ENCODE data around the gene SPATA25. TPM values are rescaled to one million over a fixed set of nuclear protein-coding genes. Genes with fewer than 3 reads are reported as not detected.

Gene SPATA25
- total and polyA plus RNA-seq, 2 experiments from 2014 or later = 7.4 to 42.8 TPM

GRCh38 chr20:45899046-45899835 is 11.8 kb upstream of the SPATA25 start:
- no peak for DNase-seq (ENCODE audit: low read depth in 1 of 2, low spot score in 1 of 2)
- Histone ChIP-seq H3K4me3 (no peak overlapping the region), H3K4me1 (ENCODE audit: low read depth) (no peaks in the 10 kb centered on the region), H3K9me3 (ENCODE audit: low read depth) (no peaks in the 10 kb centered on the region), H3K36me3 (peaks cover 63% of the 10 kb centered on the region), H3K27me3 (no peaks in the 10 kb centered on the region), H3K27ac (no peak overlapping the region)
- no peak for TF ChIP-seq CTCF (IDR thresholded peaks at IDR 0.05; ENCODE audit: low read depth, low read length)

GRCh38 chr20:45898285-45898684 is 10.9 kb upstream of the SPATA25 start:
- Histone ChIP-seq H3K4me3 (no peak overlapping the region), H3K9me3 (ENCODE audit: low read depth) (no peaks in the 10 kb centered on the region), H3K27ac (no peak overlapping the region), H3K4me1 (ENCODE audit: low read depth) (no peaks in the 10 kb centered on the region), H3K27me3 (no peaks in the 10 kb centered on the region), H3K36me3 (peaks cover 64% of the 10 kb centered on the region)
- no peak for TF ChIP-seq CTCF (IDR thresholded peaks at IDR 0.05; ENCODE audit: low read depth, low read length)
- DNase-seq (ENCODE audit: low read depth in 1 of 2, low spot score in 1 of 2) = no peak

- H3K4me1 ChIP-seq (ENCODE audit: low read depth) = no peaks in the 10 kb centered on the region
- H3K36me3 ChIP-seq = peaks cover 64% of the 10 kb centered on the region
- no peaks in the 10 kb centered on the region for H3K9me3 ChIP-seq (ENCODE audit: low read depth)
- H3K27ac ChIP-seq = no peak overlapping the region
- no peak overlapping the region for H3K4me3 ChIP-seq
- no peaks in the 10 kb centered on the region for H3K27me3 ChIP-seq
- no peak for DNase-seq (ENCODE audit: low read depth in 1 of 2, low spot score in 1 of 2)
- TF ChIP-seq CTCF (IDR thresholded peaks at IDR 0.05; ENCODE audit: low read depth, low read length) = no peak
Measured at GRCh38 chr20:45897692-45898091, 10.3 kb upstream of the SPATA25 start.

- TF ChIP-seq CTCF (IDR thresholded peaks at IDR 0.05; ENCODE audit: low read depth, low read length) = no peak
- no peaks in the 10 kb centered on the region for H3K4me1 ChIP-seq (ENCODE audit: low read depth)
- no peaks in the 10 kb centered on the region for H3K9me3 ChIP-seq (ENCODE audit: low read depth)
- DNase-seq (ENCODE audit: low read depth in 1 of 2, low spot score in 1 of 2) = no peak
- no peak overlapping the region for H3K4me3 ChIP-seq
- no peaks in the 10 kb centered on the region for H3K27me3 ChIP-seq
- H3K36me3 ChIP-seq = peaks cover 64% of the 10 kb centered on the region
- no peak overlapping the region for H3K27ac ChIP-seq
Measured at GRCh38 chr20:45897289-45897688, 9.9 kb upstream of the SPATA25 start.

GRCh38 chr20:45896641-45897161 is 9.3 kb upstream of the SPATA25 start:
- DNase-seq (ENCODE audit: low read depth in 1 of 2, low spot score in 1 of 2) = no peak
- no peak overlapping the region for H3K27ac ChIP-seq
- no peak for TF ChIP-seq CTCF (IDR thresholded peaks at IDR 0.05; ENCODE audit: low read depth, low read length)
- H3K4me3 ChIP-seq = no peak overlapping the region
- H3K36me3 ChIP-seq = peaks cover 61% of the 10 kb centered on the region
- H3K27me3 ChIP-seq = no peaks in the 10 kb centered on the region
- H3K4me1 ChIP-seq (ENCODE audit: low read depth) = peaks cover 3% of the 10 kb centered on the region
- H3K9me3 ChIP-seq (ENCODE audit: low read depth) = no peaks in the 10 kb centered on the region
